ENCODE data around the gene NCAM2.
"Not testable (repeated sequence)": the region's sequence is repeated elsewhere in the genome, so short reads cannot be mapped to it uniquely, and the experiment has no call there.

Gene NCAM2

DNA sequence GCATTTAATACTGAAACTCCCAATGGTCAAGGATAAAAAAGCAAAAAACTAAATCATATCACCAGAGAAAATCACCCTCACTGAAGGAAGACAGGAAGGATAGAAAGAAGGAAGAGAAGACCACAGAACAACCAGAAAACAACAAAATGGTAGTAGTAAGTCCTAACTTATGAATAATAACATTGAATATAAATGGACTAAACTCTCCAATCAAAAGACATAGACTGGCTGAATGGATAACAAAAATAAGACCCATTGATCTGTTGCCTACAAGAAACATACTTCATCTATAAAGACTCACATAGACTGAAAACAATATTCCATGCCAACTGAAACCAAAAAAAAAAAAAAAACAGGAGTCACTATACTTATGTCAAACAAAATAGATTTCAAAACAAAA, 347.7 kb downstream of the NCAM2 start:
- DNase-seq, result no peak

- no peak for DNase-seq
Measured at GRCh38 chr21:21366277-21366676, 368.1 kb downstream of the NCAM2 start.

GRCh38 chr21:21367583-21367982, 369.4 kb downstream of the NCAM2 start:
- DNase-seq, result no peak

DNA sequence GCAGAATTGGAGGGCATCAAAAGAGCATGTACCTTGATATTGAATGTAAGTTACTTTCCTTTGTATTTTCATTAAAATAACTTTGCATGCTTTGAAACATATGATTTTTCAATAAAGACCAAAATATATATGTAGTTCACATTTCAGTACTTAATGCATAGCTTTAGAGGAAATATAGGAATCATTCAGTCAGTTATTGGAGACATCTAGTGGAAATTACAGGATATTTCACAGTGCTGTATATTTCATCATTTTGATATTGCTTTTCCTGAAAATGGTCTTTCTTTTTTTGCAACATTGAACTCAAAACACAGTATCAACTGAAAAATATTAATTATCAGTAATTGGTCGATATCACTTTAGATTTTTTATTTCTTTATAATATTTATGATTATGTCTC, 375.8 kb downstream of the NCAM2 start:
- no peak for DNase-seq

DNA sequence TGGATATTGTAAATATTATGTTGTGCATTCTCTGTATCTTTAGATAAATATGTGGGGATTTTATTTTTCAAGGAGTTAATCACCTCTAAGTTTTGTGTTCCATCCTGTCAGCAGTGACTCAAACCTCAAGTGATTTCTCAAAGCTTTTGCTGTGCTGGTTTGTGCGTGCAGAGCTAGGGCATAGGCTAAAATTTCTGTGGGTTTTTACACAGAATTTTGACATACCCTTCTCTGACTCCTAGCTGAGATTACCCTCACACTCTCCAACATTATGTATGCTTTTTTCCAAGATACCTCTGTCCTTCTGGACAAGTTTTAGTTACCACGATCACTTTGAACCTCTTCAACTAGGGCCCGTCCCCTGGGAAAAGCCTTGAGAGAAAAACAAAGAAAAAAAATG, 384.9 kb downstream of the NCAM2 start:
- DNase-seq, result no peak

DNA sequence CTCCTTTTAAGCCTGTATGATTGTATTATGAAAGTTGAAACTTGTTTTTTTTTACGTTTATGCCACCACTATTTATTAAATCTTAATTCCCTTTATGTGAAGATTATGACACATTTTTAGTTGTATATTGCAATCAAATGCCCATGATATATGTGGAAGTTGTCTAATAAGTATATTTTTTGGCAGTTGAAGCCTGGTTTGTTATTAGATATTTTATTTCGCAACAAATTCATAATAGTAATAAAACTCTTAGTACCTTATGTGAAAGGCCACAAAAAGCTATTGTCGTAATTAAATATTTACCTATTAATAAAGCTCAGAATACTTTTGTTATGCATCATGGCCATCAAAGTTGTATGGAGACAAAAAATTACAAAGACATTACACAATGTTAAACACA, 386.8 kb downstream of the NCAM2 start:
- DNase-seq, result no peak

GRCh38 chr21:21385404-21385803, 387.2 kb downstream of the NCAM2 start:
- DNase-seq, result no peak

- no peak for DNase-seq
Measured at GRCh38 chr21:21387916-21388315, 389.7 kb downstream of the NCAM2 start.

- DNase-seq, result no peak
Measured at GRCh38 chr21:21394064-21394463, 395.9 kb downstream of the NCAM2 start.

GRCh38 chr21:21396424-21396823, 398.2 kb downstream of the NCAM2 start:
- DNase-seq, result no peak

DNA sequence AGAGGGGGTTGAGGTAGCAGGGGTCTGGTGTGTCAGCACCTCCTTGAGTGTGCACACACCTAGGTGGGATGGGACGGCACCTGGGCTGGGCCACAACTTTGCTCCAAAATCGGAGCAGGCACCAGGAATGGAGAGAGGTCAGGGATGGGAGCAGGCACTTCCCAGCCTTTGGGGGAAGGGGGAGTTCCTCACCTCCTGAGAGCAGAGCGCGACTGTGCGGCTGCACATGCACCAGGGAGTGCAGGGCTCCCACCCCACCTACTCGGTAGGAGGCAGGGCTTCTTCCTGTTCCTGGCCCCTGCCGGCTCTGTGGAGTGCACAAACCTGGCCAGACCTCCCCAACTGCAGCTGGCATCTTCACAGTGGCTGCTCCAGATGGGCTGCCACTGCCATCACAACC, 399.3 kb downstream of the NCAM2 start:
- DNase-seq, result no peak

- DNase-seq, result no peak
Measured at GRCh38 chr21:21401444-21401843, 403.2 kb downstream of the NCAM2 start.

DNA sequence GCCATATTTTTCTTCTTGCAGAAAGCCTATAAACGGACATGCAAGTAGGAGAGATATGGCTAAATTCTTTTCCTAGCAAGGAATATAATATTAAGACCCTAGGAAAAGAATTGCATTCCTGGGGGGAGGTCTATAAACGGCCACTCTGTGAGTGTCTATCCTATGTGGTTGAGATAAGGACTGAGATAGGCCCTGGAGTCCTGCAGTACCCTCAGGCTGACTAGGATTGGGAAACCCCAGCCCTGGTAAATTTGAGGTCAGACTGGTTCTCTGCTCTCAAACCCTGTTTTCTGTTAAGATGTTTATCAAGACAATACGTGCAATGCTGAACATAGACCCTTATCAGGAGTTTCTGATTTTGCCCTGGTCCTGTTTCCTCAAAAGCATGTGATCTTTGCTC, 404.0 kb downstream of the NCAM2 start:
- DNase-seq, result not testable (repeated sequence)

DNA sequence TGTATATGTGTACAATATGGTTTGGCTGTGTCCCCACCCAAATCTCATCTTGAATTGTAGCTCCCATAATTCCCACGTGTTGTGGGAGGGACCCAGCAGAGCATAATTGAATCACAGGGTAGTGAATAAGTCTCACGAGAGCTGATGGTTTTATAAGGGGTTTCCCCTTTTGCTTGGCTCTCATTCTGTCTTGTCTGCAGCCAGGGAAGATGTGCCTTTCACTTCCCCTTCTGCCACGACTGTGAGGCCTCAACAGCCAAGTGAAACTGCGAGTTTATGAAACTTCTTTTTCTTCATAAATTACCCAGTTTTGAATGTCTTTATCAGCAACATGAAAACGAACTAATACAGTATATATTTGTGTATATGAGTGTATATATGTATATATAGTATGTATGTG, 406.1 kb downstream of the NCAM2 start:
- DNase-seq, result not testable (repeated sequence)

GRCh38 chr21:21406921-21407320, 408.7 kb downstream of the NCAM2 start:
- no peak for DNase-seq

DNA sequence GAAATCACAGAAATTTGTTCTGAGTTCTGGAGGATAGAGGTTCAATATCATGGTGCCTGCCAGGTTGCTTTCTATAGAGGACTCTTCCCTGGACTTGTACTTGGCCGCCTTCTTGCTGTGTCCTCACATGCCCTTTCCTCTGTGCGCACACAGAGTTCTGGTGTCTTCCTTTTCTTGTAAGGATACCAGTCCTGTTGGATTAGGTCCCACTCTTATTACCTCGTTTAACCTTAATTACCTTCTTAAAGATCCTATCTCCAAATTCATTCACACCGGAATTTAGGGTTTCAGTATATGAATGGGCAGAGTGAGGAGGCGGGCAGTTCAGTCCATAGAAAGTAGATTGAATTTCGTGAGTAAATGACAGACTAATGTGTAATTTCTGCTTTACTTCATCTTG, 413.9 kb downstream of the NCAM2 start:
- no peak for DNase-seq

DNA sequence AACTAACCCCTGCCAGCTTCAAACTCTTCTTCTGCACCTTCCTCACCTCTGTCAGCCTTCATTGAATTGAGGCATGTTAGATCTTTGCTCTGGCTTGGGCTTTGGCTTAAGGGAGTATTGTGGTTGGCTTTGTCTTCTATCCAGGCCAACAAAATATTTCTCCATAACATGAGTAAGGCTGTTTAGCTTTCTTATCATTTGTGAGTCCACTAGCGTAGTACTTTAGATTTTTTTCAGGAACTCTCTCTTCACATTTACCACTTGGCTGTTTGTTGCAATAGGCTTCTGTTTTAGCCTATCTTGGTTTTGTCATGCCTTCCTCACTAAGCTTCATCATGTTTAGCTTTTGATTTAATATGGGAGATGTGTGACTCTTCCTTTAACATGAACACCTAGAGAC, 417.5 kb downstream of the NCAM2 start:
- no peak for DNase-seq

DNA sequence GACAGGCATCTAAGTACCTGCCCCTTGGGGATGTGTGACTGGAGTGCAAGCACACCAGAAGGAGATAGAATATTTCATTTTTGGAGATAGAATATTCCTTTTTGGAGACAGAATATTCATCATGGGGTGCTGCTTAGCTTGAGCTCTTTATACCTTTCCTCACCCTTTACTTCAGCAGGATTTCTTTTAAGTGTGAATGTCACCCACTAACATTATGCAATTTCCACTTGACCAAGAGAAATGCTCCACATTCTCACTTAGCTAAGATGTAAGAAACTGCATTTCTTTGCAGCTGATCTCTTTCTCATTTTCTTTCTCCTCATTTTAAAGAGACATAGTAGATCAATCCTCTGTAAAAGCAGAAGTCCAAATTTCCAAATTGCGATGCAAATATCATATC, 436.7 kb downstream of the NCAM2 start:
- DNase-seq, result no peak

DNA sequence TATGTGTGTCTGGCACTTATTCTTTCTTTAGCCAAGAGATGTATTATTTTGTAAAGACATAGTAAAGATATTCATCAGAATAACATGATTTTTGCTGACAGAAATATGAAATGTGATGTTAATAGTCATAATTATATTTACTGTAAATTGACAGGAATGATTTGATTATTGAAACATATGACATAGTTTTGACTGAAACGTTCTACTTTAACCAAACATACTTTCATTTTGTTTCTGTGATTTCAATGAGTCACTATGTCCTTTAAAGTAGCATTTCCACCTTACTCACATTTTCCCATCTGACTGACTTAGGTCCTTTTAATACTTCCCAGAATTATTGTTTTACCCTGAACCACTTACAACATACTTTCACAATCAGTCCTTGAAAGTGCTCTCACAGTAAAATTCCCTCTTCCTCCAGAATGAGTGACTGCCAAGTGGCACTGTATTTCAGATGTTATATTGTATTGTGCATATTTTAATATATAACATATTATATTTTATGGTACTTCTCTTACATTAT, 437.9 kb downstream of the NCAM2 start:
- no peak for DNase-seq

DNA sequence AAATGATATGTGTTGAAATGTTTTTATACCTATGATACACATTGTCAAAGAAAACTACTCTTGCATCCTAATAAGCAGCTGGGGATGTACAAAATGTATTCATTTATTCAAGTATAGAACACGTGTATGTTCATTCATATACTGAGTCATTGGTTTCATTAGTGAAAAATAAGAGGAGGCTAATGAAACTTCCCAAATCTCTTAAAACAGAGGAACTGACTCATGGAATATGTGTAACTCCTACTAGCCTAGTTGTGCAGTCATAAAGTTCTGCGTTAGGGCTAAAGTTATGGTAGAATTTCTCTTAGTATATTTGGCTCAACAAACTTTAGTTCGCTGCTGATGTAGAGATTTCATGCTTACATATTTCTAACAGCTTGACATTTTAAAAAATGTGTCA, 441.6 kb downstream of the NCAM2 start:
- DNase-seq, result no peak

DNA sequence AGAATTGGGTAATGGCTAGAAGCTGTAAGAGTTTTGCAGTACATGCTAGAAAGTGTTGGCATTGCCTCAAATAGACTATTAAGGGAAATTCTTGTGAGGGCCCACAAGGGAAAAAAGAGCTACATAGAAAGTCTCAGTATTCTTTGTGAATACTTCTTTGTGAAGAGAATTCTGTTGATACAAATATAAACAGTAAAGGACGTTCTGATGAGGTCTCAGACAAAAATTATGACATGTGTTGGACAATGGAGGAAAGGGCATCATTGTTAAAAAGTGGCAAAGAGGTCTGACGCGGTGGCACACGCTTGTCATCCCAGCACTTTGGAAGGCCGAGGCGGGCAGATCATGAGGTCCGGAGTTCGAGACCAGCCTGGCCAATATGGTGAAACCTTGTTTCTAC, 458.9 kb downstream of the NCAM2 start:
- DNase-seq, result no peak

- no peak for DNase-seq
Measured at GRCh38 chr21:21458124-21458631, 460.0 kb downstream of the NCAM2 start.

GRCh38 chr21:21460979-21461378, 462.8 kb downstream of the NCAM2 start:
- DNase-seq, result no peak

DNA sequence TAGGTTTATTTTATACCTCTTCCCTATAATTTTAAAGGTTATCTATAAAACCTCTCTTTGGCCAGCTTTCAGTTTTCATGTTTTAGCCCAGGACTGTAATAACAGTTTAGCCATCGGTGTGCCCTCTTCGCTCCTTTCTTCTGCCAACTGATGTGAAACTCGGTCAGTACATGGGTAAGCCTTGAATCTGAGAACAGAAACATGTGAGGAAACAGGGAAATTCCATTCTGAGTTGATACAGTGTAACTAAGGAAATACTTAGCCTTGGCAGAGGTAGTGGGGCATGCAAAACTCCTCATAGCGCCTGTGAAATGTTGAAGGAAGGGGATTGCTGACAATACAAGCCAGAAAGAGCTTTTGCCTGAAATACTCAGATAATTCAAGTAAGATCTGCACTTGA, 465.2 kb downstream of the NCAM2 start:
- no peak for DNase-seq

GRCh38 chr21:21464684-21465083, 466.5 kb downstream of the NCAM2 start:
- DNase-seq, result no peak

DNA sequence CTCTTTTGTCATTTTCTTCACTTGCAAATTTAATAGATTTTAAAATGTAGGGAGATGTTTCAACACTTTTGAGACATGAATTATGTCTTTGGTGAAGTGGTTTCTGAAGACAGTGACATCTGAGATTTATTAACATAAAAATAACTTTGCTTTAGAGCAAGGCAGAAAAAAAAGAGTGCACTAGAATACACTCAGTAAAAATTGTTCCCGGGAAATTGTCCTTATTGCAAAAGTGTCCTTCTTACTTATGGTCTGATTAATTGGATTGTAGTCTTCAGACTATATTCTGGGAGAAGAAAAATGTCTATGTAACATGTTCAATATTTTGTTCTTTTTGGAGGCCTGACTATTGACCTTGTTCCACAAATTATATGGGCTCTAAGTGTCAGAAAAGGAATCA, 468.5 kb downstream of the NCAM2 start:
- no peak for DNase-seq
